ENCODE data around the gene TRAPPC12.

DNA sequence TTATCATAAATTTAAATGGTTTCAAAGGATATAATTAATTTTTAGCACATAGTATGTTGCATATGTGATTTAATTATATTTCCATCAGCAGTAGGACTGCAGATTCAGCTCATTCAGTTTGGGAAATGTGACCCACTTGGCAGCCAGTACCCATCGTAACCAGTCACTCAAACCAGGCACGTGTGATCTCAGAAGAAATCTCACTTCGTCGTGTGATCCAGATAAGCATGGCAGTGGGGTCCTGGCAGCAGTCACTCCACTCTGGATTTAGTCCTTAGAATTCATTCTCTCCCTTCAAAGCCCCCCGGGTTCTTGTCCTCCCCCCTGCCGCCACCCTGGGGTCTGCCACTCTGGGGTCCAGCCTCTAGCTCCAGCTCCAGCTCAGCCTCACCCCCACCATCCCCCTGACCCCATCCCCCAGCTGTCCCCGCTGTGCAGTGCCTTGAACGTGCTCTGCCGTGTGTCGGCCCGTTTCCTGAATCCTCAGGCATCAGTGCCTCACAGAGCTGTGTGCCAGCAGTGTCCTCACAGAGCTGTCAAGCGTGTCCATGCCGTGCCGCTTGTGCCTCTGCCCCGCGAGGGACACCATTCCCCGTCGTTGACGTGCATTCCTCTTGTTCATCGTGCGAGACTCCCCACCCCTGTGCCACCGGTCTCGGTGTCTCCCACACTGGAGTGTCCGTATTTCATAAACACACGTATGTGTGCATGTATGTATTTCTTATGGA, 34.8 kb downstream of the TRAPPC12 start:
- TF ChIP-seq EP300 (IDR thresholded peaks at IDR 0.05) (no peak), POLR2A (IDR thresholded peaks at IDR 0.05) (no peak), POLR2AphosphoS5 (IDR thresholded peaks at IDR 0.05) (no peak)
- TF ChIP-seq, protein P1, sequence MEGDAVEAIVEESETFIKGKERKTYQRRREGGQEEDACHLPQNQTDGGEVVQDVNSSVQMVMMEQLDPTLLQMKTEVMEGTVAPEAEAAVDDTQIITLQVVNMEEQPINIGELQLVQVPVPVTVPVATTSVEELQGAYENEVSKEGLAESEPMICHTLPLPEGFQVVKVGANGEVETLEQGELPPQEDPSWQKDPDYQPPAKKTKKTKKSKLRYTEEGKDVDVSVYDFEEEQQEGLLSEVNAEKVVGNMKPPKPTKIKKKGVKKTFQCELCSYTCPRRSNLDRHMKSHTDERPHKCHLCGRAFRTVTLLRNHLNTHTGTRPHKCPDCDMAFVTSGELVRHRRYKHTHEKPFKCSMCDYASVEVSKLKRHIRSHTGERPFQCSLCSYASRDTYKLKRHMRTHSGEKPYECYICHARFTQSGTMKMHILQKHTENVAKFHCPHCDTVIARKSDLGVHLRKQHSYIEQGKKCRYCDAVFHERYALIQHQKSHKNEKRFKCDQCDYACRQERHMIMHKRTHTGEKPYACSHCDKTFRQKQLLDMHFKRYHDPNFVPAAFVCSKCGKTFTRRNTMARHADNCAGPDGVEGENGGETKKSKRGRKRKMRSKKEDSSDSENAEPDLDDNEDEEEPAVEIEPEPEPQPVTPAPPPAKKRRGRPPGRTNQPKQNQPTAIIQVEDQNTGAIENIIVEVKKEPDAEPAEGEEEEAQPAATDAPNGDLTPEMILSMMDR (IDR thresholded peaks at IDR 0.05), result no peak
